ENCODE data around the gene PEX10. TPM values are rescaled to one million over a fixed set of nuclear protein-coding genes. Genes with fewer than 3 reads are reported as not detected.

PEX10 gene
- total RNA-seq, 1 donor from 2014 or later: 33.4 TPM

DNA sequence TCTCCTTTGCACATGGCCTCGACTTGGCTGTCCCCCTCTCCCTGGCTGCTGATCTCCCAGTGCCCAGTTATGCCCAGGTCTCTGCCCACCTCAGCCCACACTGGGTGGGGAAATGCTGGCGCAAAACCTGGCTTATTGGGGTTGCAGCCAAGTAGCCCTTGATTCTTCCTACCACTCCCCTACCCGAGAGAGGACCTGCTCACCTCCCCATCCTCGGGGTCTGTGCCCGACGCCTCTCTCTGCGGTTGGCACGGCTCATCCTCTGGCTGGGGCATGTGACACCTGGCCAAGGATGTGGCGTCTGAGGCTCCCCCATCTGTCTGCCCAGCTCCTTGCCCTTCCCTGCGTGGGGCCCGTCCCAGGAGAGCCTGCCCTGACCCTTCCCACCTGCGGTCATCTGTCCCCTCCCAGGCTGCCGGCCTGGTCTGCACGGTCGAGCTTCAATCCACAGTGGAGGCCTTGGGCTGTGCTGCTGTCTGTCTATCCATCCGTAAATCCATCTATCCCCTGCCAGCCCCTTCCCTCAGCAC lies 6.5 kb upstream of the PEX10 start:
- no peak for DNase-seq

DNA sequence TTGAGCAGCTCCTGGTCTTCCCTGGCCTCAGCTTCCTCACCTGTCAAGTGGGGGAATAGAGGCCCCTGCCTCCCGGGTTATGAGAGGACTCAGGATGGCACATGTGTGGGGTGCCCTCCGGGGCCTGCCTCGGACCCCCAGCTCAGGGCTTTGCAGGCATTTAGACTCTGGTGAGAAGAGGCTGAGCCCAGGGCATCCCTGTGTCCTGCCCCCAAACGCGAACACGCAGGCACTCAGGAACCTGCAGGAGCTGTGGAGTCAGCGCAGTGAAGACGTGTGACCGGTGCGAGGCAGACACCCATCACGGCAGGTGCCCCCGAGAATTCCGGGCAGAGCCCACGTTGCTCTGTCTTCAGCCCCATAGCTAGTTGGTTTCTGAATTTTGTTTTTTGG lies 5.5 kb upstream of the PEX10 start:
- no peak for DNase-seq

DNA sequence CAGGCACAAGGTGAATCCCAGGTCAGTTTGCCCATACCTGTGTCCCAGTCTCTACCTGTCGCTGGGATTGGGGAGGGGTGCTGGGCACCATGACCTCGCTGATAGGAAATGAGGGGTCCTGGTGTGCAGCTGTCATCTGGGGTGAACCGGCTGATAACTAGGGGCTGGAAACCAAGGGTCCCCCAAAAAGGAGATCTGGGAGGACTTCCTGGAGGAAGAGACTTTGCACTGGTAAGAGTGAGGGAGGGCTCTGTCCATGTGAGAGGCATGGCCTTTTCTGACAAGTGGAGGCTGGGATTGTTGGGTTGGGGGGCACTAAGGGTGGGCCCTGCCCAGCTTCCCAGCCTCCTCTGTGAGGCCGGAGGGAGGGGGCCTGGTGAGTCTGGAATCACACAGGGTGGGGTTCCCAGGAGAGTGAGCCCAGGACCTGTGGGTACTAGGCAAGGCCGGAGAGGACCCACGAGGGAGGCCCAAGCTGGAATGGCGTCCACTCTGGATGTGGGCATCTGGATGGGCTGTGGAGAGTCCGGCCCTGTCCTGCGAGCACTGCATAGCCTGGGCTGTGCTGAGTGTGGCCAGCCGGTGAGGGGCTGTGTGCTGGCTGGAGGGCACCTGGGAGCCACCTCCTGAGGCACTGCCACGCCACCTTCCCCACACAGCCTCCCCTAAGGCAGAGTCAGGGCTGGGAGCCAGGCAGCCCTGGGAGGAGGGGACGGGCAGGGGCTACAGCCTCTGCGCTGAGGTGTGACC lies 4.9 kb upstream of the PEX10 start:
- no peak for DNase-seq

DNA sequence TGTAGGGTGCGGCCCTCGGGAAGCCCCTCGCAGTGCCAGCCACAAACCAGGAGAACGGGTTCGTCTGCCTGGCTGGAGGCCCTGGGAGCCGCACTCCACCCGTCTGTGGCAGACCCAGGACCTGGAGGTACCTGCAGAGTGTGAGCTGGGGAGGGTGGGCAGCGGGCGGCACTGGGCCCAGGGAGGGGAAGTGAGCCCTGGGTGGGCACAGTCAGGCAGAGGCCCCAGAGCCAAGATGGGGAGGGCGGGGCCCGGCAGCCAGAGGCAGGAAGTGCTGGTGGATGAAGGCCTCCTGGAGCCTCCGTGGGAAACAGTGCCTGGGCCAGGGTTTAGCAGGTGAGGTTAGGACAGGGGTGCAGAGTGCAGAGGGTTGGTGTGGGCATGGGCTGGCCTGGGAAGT lies 4.0 kb upstream of the PEX10 start:
- DNase-seq: no peak

DNA sequence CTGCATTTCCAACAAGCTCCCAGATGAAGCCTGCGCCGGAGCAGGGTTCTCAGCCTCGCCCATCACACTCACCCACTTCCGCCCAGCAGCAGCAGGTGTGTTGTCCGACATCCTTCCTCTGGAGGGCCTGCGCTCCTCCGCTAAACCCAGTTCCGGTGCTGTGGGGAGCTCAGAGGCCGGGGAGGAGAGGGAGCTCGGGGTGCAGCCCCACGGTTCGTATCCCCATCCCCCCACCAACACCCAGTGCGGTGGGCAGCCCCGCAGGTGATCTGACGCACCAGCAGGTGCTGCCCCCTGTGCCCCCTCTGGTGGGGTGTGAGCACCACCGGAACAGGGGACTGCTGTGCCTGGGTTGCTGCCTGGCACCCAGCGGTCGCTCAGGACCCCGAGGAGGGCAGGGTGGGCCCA lies 3.4 kb upstream of the PEX10 start:
- DNase-seq: no peak

DNA sequence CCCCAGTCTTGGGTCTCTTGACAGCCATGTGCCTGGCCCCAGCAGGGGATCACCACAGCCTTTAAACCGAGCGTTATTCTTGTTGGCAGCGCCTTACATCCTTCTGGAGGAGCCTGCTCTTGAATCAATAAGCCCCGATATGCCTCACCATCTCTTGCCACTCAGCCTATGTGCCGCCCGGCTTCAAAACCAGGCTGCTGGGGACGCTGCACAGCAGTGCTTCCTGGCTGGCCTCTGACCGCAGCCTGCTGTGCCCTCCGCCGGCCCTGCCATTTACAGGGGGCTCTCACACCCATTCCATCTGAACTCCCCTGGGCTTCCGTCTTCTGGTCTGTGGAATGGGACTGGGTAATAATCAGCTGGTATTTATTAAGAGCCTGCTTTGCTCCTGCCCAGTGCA lies 3.0 kb upstream of the PEX10 start:
- DNase-seq: no peak

DNA sequence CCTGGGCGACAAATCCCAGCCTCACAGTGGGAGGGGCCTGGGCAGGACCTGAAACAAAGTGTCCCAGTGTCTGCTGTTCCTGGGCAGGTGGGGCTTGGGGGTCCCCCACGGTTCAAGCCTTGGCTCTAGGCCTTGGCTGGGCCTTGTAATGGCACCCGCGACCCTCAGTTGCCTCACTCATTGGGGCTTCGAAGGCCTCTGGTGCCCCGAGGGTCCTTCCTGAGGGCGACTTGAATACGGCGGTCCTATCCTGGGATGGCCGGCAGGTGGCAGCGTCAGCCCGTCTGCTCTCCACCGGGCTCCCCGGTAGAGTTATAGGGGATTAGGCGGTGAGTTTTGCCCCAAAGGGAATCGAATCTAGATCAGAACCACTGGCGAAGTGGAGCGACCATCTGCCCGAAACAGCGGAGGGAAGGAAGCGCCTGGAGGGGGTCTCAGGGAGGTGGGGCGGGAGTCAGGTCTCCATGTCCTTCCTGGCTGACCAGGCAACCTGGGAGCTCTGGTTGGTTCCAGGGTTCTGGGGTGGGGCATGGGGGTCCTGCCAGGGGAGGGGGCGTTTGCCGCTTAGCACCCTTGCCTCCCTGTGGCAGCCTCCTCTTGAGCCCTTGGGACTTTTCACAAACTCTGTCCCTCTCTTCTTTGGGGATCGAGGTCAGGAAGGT lies 2.1 kb upstream of the PEX10 start:
- peak; percentile 79 for DNase-seq

DNA sequence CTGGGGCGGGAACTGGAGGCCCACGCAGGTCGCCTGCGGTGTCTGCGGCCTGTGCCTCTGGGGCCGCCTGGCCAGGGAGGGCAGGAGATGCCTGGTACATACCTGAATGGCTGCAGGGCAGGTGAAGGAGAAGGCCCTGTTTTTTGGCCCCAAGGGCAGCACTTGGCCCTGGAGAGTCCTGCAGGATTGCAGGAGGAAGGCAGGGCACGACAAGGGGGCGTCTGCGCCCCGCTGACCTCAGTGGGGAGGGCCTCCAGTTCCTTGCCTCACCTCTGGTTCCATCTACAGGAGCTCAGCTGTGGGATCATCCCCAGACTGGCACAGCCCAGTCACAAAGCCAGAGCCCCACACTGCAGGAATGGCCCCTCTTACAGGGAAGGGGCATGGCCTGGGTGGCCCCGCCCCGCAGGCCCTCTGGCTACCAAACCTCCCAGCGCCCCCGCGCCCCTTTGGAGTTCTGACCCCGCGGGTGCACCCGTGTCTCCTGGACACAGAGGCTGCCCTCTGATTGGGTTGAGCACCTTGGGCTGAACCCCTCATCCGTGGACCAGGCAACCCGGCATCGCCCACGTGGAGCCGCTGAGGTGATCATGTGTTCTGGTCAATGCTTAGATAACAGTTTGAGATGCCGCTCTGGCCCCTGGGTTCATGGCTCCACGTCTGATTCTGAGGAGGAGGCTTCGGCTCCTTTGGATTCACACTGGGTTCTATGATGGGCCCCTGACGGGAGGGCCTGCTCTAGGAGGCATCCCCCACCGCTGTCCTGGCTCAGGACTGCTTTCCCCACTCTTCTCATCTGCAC lies 1.3 kb upstream of the PEX10 start:
- no peak for DNase-seq

DNA sequence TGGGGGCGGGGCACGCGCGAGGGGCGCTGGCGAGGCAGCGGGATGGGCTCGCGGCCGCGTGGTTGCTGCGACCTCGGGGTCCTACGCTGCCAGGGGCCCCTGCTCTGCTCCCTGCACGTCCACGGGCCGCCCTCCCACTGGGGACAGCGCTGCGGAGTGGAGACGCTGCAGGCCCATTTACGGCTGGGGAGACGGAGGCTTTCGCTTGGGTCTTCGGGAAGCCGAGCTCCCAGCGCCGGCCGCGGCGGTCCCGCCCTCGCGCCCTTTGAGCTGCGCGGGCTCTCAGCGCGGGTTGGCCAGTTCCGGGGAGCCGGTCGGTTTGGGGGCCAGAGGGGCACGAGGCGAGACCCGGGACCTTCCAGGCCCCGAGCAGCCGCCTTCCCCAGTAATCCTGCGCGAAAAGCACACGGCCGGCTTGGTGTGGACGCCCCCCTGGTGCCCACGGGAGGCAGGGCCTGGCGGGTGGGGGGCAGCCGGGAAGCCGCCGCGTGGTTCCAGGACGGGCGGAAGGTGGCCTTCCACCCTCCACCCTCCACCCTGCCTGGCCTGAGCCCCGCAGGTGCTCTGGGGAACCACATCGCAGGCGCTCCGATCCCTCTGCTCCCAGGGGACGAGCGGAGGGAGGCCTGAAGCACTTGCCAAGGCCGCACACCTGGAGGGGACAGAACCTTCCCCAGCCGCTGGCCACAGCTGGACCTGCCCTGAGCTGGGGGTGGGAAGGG lies 570 bp upstream of the PEX10 start:
- peak; percentile 11 for DNase-seq

DNA sequence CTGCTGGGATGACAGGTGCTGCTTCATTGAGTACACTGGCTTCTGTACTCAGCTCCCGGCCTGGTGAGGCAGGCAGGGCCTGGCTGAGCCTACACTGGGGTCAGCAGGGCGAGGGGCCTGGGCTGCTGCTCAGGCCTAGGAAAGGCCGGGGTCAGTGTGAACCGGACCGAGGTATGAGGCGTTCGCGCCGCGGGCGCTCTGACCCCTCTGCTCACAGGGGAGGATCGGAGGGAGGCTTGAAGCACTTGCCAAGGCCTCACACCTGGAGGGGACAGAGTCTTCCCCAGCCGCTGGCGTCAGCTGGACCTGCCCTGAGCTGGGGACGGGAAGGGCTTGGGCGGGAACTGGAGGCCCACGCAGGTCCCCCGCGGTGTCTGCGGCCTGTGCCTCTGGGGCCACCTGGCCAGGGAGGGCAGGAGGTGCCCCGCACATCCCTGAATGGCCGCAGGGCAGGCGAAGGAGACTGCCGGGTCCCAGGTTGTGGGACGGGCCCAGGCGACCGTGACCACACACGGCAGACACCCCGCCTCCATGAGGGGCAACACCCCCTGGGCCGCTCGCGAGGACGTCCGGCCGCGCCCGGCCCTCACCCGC lies 466 bp downstream of the PEX10 start:
- peak; percentile 44 for DNase-seq

DNA sequence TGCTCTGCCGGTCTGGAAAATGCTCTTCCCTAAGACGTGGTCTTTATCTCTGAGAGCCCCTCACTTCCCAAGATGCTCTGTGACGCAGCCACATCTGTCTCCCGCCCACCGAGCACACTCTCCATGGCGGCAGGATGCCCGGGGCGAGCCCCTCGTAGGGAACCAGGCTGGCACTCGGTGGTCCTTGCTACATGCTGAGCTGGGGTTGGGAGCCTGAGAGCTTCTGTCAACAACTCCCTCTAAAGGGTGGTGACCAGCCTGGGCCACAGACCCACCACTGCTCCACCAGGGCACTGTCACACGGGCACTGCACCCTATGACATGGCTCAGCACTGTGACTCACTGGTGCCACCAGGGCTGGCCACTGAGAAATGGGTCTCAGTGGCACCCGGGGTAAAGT lies 2.6 kb downstream of the PEX10 start:
- DNase-seq: no peak

DNA sequence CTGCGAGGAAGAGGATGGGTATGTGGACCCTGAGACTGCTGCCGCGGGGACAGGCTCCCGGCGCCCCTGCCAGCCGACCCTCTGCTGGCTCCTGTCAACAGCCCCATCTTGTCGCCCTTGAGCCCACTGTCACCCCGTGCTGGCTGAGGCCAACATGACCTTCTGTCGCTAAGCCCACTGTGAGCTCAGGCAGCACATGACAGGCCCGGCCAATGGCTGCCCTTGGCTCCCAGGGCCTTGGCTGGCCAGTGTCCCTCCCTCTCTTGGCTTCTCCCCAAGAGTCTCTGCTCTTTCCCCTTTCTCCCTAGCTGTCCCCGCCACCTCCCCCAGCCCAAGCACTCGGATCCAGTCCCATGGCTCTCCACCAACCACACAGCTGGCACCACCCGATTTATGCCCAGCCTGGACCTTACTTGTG lies 3.5 kb downstream of the PEX10 start:
- DNase-seq: no peak

DNA sequence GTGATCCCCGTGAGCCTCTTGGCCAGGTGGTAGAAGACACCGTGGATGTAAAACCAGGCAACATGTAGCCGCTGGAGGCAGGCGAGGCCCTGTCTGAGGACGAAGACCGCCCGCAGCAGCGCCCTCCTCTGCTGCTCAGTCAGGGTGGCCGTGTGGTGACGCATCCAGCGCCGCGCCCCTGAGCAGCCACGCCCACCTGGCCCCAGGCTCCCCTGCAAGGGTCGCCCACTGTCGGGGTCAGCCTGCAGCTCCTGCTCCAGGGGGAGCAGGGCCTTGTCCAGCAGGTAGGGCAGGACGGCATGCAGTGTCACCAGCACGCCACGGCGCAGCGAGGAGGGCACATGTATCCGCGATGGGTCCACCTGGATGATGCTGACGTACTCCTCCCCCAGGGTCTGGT lies 3.9 kb downstream of the PEX10 start:
- DNase-seq: no peak

DNA sequence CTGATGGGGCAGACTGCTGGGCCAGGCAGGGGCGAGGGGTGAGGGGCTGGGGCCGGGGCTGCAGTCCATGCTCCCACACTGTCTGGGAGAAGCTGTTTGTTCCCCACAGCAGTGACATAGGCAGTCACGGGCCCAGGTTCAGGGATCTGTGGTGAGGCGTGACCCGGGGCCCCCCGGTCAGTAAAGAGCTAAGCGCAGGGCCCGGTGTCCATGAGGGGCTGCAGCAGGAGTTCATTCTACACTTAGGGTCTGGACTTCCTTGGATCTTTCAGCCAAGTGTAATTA lies 4.4 kb downstream of the PEX10 start:
- no peak for DNase-seq

DNA sequence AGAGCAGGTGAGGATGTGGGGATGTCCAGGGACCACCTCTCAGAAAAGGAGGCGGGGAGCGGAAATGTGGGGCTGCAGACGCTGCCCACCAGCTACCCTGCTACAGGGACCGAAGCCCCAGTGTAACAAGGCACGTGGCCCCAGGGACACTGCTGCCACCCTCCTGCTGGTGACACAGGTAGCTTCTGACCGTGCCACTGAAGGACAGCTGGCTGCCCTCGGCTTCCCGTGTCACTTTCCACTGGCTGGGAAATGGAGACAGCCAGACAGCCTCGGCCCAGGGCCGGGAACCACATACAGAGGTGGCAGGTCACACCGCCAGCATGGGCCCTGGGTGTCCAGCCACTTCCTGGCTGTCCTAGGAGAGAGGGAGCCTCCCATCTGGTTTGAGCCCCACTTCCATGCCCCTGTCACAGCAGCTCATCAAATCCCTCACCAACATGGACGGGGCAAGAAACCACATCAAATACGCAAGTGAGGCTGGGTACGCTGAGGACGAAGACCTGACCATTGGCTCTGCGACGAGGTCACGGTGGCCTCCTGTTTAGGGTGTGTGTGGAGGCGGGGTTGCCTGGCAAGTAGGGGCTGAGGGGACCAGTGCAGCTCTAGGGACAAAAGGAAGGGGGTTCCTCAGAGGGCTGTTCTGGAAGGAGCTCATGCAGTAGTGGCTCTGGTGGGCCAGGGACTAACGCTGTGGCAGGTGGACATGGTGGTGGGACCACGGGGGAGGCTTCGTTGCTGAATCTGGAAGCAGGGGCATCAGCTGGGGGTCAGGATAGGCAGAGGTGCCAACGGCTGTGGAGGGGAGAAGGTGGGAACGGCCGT lies 5.0 kb downstream of the PEX10 start:
- DNase-seq: no peak

DNA sequence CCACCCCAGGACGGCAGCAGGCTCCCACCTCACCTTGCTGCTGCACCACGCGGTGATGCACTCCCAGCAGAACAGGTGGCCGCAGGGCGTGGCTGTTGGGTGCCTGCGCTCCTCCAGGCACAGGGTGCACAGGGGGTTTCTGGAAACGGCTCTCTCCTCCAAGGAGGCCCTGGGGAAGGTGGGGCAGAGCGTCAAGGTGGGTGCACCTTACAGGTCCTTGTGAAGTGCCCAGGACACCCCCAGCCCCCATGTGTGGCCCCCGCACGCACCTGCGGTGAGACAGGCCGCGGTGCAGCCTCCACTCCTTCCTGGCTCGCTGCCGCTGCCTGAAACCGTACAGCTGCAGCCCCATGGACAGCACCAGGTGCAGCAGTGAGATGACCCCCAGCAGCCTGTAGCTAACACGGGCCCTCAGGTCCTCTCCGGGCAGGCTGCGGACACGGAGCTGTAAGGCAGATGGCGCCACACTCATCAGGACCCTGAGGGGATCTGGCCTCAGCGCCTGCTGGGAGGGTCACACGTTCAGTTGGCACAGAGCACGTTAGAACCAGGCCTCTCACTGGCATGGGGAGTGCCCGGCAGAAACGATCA lies 5.8 kb downstream of the PEX10 start:
- DNase-seq: no peak

DNA sequence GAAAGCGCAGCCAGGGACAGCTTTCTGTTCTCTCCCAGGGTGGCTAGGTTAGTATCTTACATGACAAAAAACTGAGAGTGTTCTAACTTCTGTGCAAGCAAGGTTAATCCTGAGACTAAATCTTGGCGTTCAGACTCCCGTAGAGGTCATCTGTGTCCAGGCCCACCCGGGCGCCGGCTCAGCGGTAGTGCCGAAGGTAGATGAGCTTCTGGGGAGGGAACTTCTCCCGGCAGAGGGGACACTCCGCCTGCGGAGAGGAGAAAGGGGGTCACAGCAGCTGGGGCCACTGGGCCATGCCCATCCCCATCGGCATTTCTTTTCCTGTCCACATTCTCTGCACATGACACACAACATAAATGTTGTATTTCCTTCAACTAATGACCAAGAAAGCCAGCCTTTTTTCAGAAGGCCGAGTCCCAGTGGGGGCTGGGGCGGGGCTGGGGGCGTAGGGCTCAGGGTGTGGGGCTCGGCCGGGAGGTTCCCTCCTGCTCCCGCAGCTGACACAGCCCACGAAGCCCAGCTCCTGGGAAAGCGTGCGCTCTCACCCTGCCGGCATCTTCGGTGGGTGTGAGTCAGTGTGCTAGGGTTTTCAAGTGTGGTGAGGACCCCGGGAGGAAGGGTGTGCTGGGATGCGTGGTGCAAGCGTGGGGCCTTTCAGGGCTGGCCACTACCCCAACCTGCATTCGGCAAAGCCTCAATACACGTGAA lies 6.6 kb downstream of the PEX10 start:
- peak; percentile 24 for DNase-seq

DNA sequence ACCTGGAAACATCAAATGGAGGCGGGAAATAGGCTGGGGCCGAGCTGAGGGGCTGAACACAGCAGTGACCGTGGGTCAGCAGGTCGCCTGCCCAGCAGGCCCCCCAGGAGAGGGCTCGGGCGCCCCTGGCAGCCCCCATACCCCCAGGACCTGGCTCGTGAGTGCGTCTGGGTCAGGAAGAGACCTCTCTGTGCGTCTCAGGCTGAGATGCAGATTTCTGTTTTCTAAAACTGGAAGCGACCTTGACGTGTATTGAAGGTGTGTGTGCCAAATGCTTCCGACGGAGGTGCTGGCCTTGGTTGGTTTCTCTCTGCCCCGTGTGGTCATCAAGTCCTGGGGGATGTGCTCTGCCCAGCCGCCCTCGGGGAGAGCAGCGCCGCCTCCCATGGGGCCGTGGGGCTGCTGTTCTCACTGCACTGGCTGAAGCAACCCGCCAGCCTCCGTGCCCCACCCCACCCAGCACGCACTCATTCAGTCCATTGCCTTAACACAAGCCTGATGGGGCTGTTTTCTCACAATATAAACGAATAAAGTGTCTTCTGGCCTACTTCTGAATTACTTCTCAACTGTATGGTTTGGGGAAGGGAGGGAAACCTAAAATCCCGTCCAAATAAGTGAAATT lies 7.4 kb downstream of the PEX10 start:
- no peak for DNase-seq

DNA sequence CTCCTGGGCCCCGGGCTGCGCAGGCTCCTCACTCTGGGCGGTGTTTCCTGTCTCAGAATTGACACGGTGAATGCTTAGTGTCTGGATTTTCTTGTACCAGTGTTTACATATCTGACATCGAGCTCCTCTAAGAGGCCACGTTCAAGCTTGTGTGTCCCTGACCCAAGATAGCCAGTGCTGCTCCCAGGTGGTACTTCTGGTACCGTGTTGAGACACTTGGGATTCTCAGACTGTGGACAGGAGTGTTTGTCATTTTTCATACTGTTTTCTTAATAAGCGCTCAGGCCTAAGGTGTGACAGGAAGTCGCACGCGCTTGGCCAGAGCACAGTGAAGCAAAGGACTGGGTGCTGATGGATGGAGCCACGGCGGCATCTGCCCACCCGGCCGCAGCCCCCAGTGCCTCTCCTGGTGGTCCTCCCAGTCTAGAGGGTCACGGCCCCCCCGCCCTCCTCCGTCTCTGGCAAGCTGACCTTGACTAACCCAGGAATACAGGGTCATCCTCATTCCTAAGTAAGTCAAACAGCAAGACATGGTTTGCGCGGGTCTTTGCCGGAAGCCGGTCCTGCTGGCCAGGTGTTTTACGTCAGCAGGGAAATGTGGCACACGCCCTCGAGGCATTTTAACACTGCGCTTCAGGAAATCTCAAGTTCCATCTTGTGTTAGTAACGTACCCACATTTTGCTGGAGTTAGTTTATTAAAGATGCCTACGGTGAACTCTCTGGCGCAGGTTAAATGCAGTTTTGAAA lies 8.0 kb downstream of the PEX10 start:
- no peak for DNase-seq

All from dermis blood vessel endothelial cell (primary cell).